ENCODE measurements around the gene RXFP2. TPM values are rescaled to one million over a fixed set of nuclear protein-coding genes. Genes with fewer than 3 reads are reported as not detected.
A peak's percentile ranks its signal among the peaks of the same experiment; 100 is the strongest.

RXFP2 gene
- total and polyA plus RNA-seq, 12 donors = 0.01 TPM; not detected in 11

- ATAC-seq (no peak), DNase-seq (no peak)
- WGBS, 2 donors = 94% methylated on average over 5 of the region's 5 CpGs
- H3K4me3 ChIP-seq = no peak overlapping the region
- H3K36me3 ChIP-seq = no peaks in the 10 kb centered on the region
- H3K9me3 ChIP-seq = no peaks in the 10 kb centered on the region
- H3K27ac ChIP-seq = no peak overlapping the region
- peaks cover 0 to 28% (median 7%) of the 10 kb centered on the region in 7 donors for H3K27me3 ChIP-seq
- intact Hi-C loops (cut with DNase I) = no loop called here
- no peaks in the 10 kb centered on the region for H3K4me1 ChIP-seq
- TF ChIP-seq CTCF (IDR thresholded peaks at IDR 0.05) = no peak
These were observed 13.5 kb upstream of the RXFP2 start for GRCh38 chr13:31725841-31726240.

- H3K36me3 ChIP-seq = no peaks in the 10 kb centered on the region
- intact Hi-C loops (cut with DNase I) = loop anchor here in 2 of 10 donors (10.0 kb wide), 2 partner anchors 187 to 207 kb away; no protein-coding TSS in a partner anchor
- TF ChIP-seq CTCF (IDR thresholded peaks at IDR 0.05) = no peak
- H3K4me1 ChIP-seq = peaks cover 0 to 7% (median 0%) of the 10 kb centered on the region in 9 donors
- ATAC-seq (no peak), DNase-seq (no peak)
- no peak overlapping the region for H3K27ac ChIP-seq
- peaks cover 0 to 4% (median 0%) of the 10 kb centered on the region in 7 donors for H3K27me3 ChIP-seq
- WGBS, 2 donors = 51 to 64% methylated on average over 6 of the region's 6 CpGs
- H3K9me3 ChIP-seq = no peaks in the 10 kb centered on the region
- no peak overlapping the region for H3K4me3 ChIP-seq
These were observed 7.4 kb upstream of the RXFP2 start for GRCh38 chr13:31731921-31732320.

GRCh38 chr13:31733066-31733465 is 6.3 kb upstream of the RXFP2 start:
- Histone ChIP-seq H3K4me1 (peaks cover 0 to 7% (median 0%) of the 10 kb centered on the region in 9 donors), H3K4me3 (peak overlapping the region in 1 of 10 donors; percentile 19), H3K27me3 (peaks cover 0 to 4% (median 0%) of the 10 kb centered on the region in 7 donors), H3K36me3 (no peaks in the 10 kb centered on the region), H3K9me3 (no peaks in the 10 kb centered on the region), H3K27ac (no peak overlapping the region)
- DNase-seq (no peak), ATAC-seq (no peak)
- WGBS, 2 donors = 26 to 27% methylated on average over 5 of the region's 5 CpGs
- intact Hi-C loops (cut with DNase I) = loop anchor here in 2 of 10 donors (10.0 kb wide), 2 partner anchors 188 to 208 kb away; no protein-coding TSS in a partner anchor
- TF ChIP-seq CTCF (IDR thresholded peaks at IDR 0.05) = no peak

- ATAC-seq (no peak), DNase-seq (no peak)
- Histone ChIP-seq H3K4me1 (peaks cover 0 to 7% (median 0%) of the 10 kb centered on the region in 9 donors), H3K27me3 (peaks cover 0 to 4% (median 0%) of the 10 kb centered on the region in 7 donors), H3K9me3 (no peaks in the 10 kb centered on the region), H3K4me3 (no peak overlapping the region), H3K27ac (no peak overlapping the region), H3K36me3 (no peaks in the 10 kb centered on the region)
- intact Hi-C loops (cut with DNase I) = loop anchor here in 2 of 10 donors (10.0 kb wide), 2 partner anchors 189 to 209 kb away; no protein-coding TSS in a partner anchor
- no peak for TF ChIP-seq CTCF (IDR thresholded peaks at IDR 0.05)
- WGBS, 2 donors = 78 to 79% methylated on average over 2 of the region's 2 CpGs
These were observed 5.7 kb upstream of the RXFP2 start for GRCh38 chr13:31733647-31734046.

Measured in heart right ventricle (tissue), 16 donors.